HAP-1 (cell line): Measurements from ENCODE around the gene ANK3.

Experiments
- DNase-seq, 2 experiments: peaks; one replicate each; pipeline ENCODE4 v3.0.0-alpha.2; 2016 to 2020; ENCODE audit warnings: low spot score in 2 of 2
- H3K27me3 ChIP-seq: fragments of 250-450 bp; sonication (Bioruptor Pico); 2 replicates; pipeline ENCODE4 v1.5.1; 2020; ENCODE audit warnings: low read depth, mild to moderate bottlenecking, moderate library complexity
- H3K36me3 ChIP-seq: fragments of 250-450 bp; sonication (Bioruptor Pico); replicated peaks from 2 replicates; pipeline ENCODE4 v1.5.1; 2020; ENCODE audit warnings: mild to moderate bottlenecking
- H3K4me1 ChIP-seq: fragments of 250-450 bp; sonication (Bioruptor Pico); 2 replicates; pipeline ENCODE4 v1.5.1; 2020; ENCODE audit warnings: mild to moderate bottlenecking
- H3K4me3 ChIP-seq: fragments of 250-450 bp; sonication (Bioruptor Pico); 2 replicates; pipeline ENCODE4 v1.5.1; 2020; ENCODE audit warnings: mild to moderate bottlenecking, moderate library complexity
- H3K9me3 ChIP-seq: fragments of 250-450 bp; sonication (Bioruptor Pico); 2 replicates; pipeline ENCODE4 v1.5.1; 2020; ENCODE audit warnings: mild to moderate bottlenecking, moderate library complexity
- in situ Hi-C: fragments of 300-500 bp; cut with MboI; formaldehyde crosslinking; loops from 3 replicates; pipeline ENCODE4 v1.14.3; 2020; ENCODE audit warnings: low sequenced_read_pairs, inconsistent platforms, mixed read lengths

Gene ANK3

GRCh38 chr10:60423920-60424319 is 34.2 kb upstream of the ANK3 start:
- peaks cover 11% of the 10 kb centered on the region for H3K4me1 ChIP-seq

DNA sequence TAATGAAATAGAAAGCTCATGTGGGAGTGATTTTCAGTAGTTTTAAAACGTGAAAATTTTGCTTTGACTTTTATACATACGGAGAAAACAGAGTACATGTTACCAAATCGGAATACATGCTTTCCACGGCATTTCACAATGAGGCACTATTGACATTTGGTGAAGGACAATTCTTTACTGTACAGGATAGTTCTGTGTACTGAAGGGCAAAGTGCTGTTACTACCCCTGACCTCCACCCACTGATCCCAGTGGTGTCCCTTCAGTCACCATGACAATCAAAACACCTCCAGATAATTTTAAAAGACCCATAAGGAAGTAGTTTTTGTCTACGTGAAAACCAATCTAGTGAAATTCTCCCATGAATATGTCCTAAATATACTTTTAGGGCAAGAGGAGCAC is 33.1 kb upstream of the ANK3 start:
- no peaks in the 10 kb centered on the region for H3K36me3 ChIP-seq
- DNase-seq: no peak
- no peaks in the 10 kb centered on the region for H3K9me3 ChIP-seq
- no peaks in the 10 kb centered on the region; the same call in 1 of the 2 replicates for H3K27me3 ChIP-seq
- in situ Hi-C loops: no loop called here
- no peak overlapping the region for H3K4me3 ChIP-seq
- peaks cover 11% of the 10 kb centered on the region for H3K4me1 ChIP-seq

More at GRCh38 chr10:60423920-60424319, 34.2 kb upstream of the ANK3 start:
- no peak for DNase-seq
- Histone ChIP-seq H3K36me3 (no peaks in the 10 kb centered on the region), H3K4me3 (no peak overlapping the region), H3K27me3 (no peaks in the 10 kb centered on the region; the same call in 1 of the 2 replicates), H3K9me3 (no peaks in the 10 kb centered on the region)
- in situ Hi-C loops: no loop called here

DNA sequence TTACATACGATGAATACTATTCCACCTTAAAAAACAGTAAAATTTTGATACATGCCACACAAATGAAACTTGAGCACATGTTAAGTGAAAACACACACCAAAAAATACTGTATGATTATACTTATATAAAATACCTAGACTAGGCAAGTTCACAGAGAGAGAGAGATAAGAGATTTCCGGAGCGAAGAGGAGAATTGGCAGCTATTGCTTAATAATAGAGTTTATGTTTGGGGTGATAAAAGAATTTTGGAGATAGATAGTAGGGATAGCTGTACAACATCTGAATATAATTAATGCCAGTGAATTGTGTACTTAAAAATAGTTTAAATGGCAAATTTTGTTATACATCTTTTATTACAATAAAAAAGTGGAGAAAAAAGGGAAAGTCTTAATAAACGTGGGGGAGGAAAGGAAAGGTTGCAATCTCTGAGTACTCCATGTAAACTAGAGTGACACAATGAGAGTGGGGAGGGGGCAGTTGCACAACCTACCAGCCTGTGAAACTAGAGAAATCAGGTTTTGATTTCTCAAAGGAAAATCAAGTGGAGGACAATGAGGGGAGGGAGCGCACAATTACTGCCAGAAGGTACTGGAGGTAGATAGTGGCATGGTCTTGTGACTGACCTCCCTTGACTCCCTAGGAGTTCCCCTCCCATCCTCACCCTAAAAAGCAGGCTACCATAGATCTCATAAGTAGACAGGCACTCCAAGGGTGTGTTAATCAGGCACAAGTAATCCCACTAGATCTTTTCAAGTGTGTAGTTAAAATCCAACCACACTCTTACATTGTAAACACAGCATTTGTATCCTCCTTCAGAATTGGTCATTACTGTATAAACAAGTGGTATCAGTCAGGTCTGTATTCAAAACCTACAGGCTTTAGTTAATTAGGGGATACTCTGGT is 31.6 kb upstream of the ANK3 start:
- DNase-seq: no peak
- H3K4me1 ChIP-seq: peaks cover 11% of the 10 kb centered on the region
- H3K9me3 ChIP-seq: no peaks in the 10 kb centered on the region
- H3K36me3 ChIP-seq: no peaks in the 10 kb centered on the region
- H3K4me3 ChIP-seq: no peak overlapping the region
- in situ Hi-C loops: no loop called here
- no peaks in the 10 kb centered on the region for H3K27me3 ChIP-seq

DNA sequence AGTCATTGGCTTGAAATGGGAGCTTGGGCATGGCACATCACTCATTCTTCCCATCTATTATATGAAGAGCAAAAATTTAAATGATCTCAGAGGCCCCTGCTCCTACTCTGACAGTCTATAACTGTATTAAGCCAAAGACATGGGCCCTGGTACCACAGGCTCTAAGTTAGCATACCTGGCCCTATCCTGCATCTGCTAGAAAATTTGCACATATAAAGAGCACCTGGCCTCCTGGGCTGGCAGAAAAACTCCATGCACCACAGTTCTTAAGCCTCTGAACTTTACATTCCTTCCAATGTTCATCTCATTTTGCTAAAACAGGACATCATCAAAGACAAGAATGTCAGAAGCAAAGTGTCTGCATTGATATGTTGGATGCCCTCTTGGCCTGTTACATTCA is 29.6 kb upstream of the ANK3 start:
- Histone ChIP-seq H3K27me3 (no peaks in the 10 kb centered on the region), H3K36me3 (no peaks in the 10 kb centered on the region), H3K4me1 (no peaks in the 10 kb centered on the region), H3K9me3 (no peaks in the 10 kb centered on the region), H3K4me3 (no peak overlapping the region)
- in situ Hi-C loops: no loop called here
- no peak for DNase-seq

DNA sequence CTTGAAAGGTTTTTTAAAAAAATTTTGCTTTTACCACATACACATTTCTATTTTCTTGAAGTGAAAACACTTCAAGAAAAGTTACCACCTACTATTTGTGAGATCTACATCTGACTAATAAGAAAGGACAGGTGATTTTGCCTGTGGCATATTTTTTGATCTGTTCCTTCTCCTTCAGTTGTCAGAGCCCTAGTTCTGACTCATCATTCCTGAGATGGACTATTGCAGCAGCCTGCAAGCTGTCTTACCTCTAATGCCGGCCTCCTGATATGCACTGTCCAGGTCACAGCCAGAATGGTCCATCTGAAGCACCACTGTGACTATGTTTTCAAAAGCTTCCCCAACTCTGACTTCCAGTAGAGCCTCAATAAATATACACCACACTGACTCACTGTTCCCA is 28.2 kb upstream of the ANK3 start:
- no peaks in the 10 kb centered on the region for H3K36me3 ChIP-seq
- no peak overlapping the region for H3K4me3 ChIP-seq
- no peaks in the 10 kb centered on the region for H3K27me3 ChIP-seq
- no peak for DNase-seq
- in situ Hi-C loops: no loop called here
- H3K9me3 ChIP-seq: no peaks in the 10 kb centered on the region
- H3K4me1 ChIP-seq: no peaks in the 10 kb centered on the region

DNA sequence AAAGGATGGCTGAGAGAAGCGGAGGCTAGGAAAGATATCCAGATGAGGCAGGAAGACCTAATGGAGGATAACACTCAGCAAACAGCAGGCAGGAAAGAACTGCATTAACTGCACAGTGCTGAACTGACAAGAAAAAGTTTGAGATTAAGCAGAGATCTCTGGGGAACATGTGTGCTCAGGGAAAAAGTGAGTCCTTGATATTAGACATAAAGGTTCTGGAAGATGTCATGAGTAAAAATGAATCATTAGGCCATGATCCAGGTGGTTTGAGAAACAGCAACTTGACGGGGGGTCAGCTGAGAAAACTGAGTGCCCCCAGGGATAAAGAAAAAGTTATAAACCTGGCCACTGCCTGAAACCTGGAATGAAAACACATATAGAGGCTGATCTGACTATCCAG is 27.3 kb upstream of the ANK3 start:
- Histone ChIP-seq H3K9me3 (no peaks in the 10 kb centered on the region), H3K4me1 (no peaks in the 10 kb centered on the region), H3K27me3 (no peaks in the 10 kb centered on the region), H3K36me3 (no peaks in the 10 kb centered on the region), H3K4me3 (no peak overlapping the region)
- no peak for DNase-seq
- in situ Hi-C loops: no loop called here

DNA sequence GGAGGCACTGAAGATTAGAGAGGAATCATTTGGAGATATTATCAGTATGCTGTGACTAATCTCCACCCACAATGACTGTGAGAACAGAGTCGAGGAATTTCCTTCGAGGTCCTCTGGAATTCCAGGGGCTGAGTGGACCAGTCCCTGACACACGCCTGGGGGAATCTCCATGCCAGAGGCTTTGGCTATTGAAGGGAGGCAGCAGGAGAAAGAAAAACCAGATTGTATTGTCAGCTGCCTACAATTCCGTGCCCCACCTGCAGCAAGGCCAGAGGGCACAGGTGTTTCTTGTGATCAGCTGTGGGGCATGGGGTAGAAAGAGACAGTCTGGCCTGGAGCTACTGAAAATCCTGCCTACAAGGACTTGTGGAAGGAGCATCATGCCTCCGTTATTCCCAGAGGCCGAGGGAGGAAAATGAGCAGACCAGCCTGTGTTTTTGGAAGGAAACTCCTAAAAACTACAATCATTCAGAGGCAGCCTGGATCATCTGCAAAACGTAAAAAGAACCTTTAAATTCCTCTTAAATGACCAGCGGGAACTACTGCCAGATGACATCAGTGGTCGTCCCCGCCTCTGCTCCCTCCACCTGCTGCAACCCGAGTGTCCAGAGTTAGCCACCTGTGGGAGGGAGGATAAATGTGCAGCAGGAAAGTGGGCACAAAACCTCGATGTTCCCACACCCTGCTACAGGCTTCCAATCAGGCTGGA is 25.4 kb upstream of the ANK3 start:
- H3K27me3 ChIP-seq: no peaks in the 10 kb centered on the region
- in situ Hi-C loops: no loop called here
- H3K4me3 ChIP-seq: no peak overlapping the region
- peak in 1 of 2 experiments; percentile 27 for DNase-seq
- no peaks in the 10 kb centered on the region for H3K9me3 ChIP-seq
- no peaks in the 10 kb centered on the region for H3K36me3 ChIP-seq
- H3K4me1 ChIP-seq: no peaks in the 10 kb centered on the region

DNA sequence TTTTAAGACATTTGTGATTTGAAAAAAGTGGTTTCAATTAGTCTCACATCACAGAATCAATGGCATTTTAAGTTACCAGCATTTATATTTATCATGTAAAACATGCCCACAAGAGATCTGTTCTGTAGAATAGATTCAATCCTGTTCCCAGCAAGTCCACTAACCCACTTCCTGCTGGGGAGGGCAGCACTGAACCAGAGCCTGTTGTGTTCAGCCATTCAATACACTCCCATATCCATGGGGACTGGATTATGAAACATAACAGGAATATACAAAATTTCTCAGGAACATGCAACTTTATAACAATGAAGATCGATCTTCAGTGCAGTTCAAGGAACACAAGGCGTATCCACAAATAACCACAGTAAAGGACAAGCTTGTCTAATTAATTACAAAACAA is 24.4 kb upstream of the ANK3 start:
- Histone ChIP-seq H3K9me3 (no peaks in the 10 kb centered on the region), H3K36me3 (no peaks in the 10 kb centered on the region), H3K27me3 (no peaks in the 10 kb centered on the region), H3K4me3 (no peak overlapping the region), H3K4me1 (no peaks in the 10 kb centered on the region)
- DNase-seq: no peak
- in situ Hi-C loops: no loop called here

DNA sequence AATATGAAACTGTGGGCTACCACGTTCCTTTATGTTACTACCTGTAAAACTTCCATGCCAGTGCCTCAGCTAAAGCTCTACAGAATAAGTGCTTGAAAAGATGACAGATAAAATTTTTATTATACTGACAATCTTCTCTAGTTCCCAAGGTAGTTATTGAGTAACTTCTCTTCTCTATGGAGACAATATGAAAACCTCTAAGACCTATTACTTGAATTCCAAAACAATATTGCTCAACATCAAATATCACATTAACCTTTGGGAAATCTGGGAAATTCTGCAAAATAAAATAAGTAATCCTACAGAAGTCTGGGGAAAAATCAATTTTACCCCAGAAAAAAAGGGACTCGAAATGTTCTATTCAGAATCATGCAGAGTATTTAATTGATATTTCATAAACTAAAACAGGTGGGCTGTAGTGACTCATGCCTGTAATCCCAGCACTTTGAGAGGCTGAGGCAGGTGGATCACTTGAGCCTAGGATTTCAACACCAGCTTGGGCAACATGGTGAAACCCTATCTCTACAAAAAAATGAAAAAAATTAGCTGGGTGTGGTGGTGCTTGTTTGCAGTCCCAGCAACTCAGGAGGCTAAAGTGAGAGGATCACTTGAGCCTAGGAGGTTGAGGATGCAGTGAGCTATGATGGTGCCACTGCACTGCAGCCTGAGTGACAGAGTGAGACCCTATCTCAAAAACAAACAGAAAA is 23.8 kb upstream of the ANK3 start:
- no peak for DNase-seq
- in situ Hi-C loops: no loop called here
- H3K27me3 ChIP-seq: no peaks in the 10 kb centered on the region
- H3K4me1 ChIP-seq: no peaks in the 10 kb centered on the region
- no peaks in the 10 kb centered on the region for H3K36me3 ChIP-seq
- no peaks in the 10 kb centered on the region for H3K9me3 ChIP-seq
- no peak overlapping the region for H3K4me3 ChIP-seq

GRCh38 chr10:60410970-60411369 is 21.3 kb upstream of the ANK3 start:
- no peaks in the 10 kb centered on the region for H3K4me1 ChIP-seq
- no peaks in the 10 kb centered on the region for H3K36me3 ChIP-seq
- H3K4me3 ChIP-seq: no peak overlapping the region
- DNase-seq: no peak
- H3K27me3 ChIP-seq: no peaks in the 10 kb centered on the region
- H3K9me3 ChIP-seq: no peaks in the 10 kb centered on the region
- in situ Hi-C loops: no loop called here

- no peaks in the 10 kb centered on the region for H3K4me1 ChIP-seq
- no peaks in the 10 kb centered on the region for H3K36me3 ChIP-seq
- no peaks in the 10 kb centered on the region for H3K27me3 ChIP-seq
- in situ Hi-C loops: no loop called here
- DNase-seq: no peak
- no peaks in the 10 kb centered on the region for H3K9me3 ChIP-seq
- no peak overlapping the region for H3K4me3 ChIP-seq
Measured at GRCh38 chr10:60409202-60409601, 19.5 kb upstream of the ANK3 start.

GRCh38 chr10:60406182-60406581 is 16.5 kb upstream of the ANK3 start:
- DNase-seq: no peak
- Histone ChIP-seq H3K36me3 (no peaks in the 10 kb centered on the region), H3K9me3 (0 out of 2 replicates have a peak, but pooled peaks cover 2% of the 10 kb centered on the region), H3K4me1 (no peaks in the 10 kb centered on the region), H3K4me3 (no peak overlapping the region), H3K27me3 (no peaks in the 10 kb centered on the region)
- in situ Hi-C loops: no loop called here

DNA sequence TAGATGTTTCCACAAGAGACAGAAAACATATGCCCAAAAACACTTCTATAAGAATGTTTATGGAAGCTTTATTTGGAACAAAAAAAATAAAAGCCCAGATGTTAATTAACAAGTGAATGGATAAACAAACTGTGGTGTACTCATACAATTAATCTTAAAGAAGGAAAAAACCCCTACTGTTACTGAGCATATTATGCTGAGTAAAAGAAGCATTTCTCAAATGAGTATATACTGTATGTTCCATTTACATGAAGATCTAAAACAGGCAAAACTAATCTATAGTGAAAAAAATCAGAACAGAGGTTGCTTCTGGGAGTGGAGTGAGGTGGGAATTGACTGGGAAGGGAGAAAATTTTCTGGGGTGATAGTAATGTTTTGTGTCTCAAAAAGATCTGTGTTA is 15.5 kb upstream of the ANK3 start:
- in situ Hi-C loops: no loop called here
- Histone ChIP-seq H3K9me3 (0 out of 2 replicates have a peak, but pooled peaks cover 2% of the 10 kb centered on the region), H3K4me1 (no peaks in the 10 kb centered on the region), H3K4me3 (no peak overlapping the region), H3K27me3 (no peaks in the 10 kb centered on the region), H3K36me3 (no peaks in the 10 kb centered on the region)
- DNase-seq: no peak
